HG03045 (cell line): ENCODE data around the gene GSTA1.
A peak's percentile ranks its signal among the peaks of the same experiment; 100 is the strongest.
"Not testable (repeated sequence)": the region's sequence is repeated elsewhere in the genome, so short reads cannot be mapped to it uniquely, and the experiment has no call there.

Experiments used
- ATAC-seq: cut with Tn5 transposase; IDR thresholded peaks from one replicate; pipeline ENCODE4 v1.9.1; 2021; ENCODE audit warnings: mild to moderate bottlenecking, moderate library complexity; ENCODE audit not compliant: unreplicated experiment

GSTA1 gene

DNA sequence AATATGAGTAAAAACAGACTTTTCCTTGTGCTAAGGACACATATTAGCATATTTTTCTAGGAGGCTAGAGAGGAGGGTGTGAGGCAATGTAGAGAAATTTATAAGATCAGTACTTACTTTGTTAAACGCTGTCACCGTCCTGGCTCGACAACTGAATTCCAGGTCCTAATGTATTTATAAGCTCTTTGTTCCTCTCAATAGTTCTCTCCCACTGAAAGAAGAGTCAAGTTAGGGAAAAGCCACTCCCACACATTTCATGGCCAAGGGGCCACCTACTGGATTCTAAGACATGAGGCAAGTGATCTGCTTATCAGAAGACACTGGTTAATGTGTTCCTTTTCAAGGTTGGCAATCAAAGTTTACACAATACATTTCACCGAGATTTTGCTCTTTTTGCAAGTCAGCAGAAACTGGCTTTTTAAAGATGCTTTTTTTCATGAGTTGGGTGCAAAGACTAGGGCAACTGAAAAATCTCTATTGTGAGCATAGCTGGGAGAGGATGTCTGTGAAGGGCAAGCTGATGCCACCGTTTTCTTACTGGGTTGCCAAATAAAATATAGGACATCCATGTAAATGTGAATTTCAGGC, at the start of gene GSTA1:
Gene GSTA1 (minus strand): TSS at position 149 of the 588 bp plus-strand sequence. CDS start 4,549 bp downstream, outside the sequence.
- ATAC-seq = not testable (repeated sequence)

DNA sequence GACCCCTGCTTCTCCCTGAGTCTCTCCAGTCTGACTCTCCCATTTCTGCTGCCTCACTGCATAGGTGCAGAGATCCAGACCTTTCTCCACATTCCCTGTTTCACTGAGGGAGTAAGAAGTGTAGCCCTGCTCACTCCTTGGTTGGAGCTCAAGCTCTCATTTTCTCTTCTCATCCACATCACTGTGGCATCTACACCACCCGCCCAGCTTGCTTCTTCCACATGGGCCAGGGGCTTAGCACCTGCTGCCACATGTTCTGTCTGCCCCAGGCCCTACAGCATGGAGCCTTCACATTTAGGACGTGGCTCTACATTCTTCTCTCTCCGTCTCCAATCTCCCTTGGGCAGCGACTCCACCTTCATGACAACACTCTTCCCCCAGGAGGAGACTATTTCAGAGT, 45.5 kb upstream of the GSTA1 start:
- ATAC-seq = no peak

DNA sequence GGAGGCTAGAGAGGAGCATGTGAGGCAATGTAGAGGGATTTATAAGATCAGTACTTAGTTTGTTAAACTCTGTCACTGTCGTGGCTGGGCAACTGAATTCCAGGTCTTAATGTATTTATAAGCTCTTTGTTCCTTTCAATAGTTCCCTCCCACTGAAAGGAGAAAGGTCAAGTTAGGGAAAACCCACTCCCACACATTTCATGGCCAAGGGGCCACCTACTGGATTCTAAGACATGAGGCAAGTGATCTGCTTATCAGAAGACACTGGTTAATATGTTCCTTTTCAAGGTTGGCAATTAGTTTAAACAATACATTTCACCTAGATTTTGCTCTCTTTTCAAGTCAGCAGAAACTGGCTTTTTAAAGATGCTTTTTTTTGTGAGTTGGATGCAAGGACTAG, 42.4 kb upstream of the GSTA1 start:
- no peak for ATAC-seq

DNA sequence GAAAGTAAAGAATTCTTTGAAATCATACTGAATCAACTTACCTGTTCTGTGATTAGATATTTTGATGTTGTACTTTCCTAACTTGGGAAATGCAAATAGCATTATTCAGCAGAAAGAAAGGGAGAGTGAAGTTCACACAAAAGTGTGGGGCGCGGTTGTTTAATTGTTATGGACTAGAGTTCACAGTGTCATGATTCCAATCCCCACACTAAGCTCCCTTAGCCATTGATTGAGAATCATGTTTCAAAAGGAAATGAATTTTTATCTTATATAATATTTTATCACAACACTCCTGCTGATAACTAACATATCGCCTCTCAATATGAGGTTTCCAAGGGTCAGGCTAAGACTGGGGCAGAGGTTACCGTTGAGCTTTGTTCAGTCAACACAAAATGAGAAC, 40.0 kb upstream of the GSTA1 start:
- no peak for ATAC-seq

DNA sequence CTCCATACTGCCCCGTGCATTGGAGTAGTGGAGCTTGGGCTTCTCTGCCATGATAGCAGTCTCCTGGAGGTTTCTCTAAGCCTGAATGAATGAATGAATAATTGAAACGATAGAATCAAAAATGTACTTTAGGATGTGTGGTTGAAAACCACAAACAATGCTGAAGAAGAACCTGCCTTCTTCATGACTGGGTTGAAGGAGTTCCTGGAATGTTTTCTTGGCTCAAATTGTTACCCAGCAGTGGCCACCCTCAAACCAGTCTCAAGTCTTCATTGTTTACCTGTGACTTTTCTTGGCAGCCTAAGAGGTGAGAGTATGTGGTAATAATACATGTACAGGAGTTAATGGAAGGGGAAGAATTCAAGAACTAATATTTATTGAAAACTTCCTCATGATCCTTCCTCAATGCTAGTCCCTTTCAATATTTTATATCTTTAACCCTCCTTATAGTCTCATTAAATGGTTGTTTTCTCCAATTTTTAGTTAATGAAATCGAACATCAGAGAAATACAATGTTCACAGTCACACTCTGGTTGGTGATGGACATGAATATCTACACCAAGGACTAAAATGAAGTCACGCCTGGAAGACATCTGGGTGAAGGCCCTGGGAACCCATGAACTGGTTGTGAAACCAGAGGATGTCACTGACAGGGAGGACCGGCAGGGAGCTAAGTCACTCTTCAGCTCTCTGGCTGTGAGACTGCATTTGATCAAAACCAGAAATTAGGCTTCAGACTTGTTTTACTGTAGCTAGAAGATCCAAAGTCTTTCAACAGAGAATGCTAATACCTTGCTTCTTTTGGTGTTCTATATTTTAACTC, 37.4 kb upstream of the GSTA1 start, which contains the start of gene GSTA5:
Gene GSTA5 (minus strand): TSS at position 51 of the 823 bp plus-strand sequence.
- no peak for ATAC-seq

DNA sequence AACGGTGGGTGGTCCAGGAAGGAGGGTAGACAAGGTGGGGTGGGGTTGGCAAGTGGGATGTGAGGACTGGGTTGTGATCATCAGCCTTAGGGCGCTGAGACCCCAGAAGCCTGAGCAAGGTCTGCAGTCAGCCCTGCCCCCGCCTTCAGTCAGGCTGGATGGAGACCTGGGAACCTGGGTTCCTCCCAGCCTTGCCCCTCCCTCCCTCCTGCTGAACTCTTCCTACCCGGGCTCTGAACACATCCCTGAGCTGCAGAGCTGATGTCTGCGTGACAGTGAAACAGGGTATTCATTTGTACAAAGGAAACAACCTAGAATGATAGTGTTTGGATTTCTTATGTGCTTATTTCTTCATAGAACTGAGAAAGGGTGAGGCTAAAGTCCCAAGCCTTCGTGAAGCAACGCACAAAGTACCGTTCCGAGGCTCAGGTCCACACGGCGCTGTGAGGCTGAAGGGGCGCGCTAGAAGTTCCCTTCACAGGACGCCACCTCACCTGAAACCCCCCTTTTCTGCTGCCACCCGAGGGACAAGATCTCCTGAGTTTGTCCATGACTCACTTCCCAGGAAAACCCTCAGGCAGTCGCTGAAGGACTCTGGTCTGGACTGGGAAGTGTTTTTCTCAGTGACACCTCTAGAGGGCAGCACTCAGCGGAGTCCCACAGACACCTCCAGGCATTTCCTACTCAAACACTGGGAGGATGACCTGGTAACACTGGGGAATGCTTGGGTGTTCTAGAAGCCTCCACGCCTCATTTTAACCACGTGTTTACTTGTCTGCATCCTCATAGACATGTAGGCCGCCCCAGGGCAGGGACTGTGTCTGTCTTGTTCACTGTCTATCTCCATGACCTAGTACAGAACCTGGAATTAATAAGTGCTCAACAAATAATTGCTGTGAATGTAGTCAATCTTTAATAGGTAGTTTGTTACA, 35.8 kb upstream of the GSTA1 start:
- ATAC-seq = no peak

DNA sequence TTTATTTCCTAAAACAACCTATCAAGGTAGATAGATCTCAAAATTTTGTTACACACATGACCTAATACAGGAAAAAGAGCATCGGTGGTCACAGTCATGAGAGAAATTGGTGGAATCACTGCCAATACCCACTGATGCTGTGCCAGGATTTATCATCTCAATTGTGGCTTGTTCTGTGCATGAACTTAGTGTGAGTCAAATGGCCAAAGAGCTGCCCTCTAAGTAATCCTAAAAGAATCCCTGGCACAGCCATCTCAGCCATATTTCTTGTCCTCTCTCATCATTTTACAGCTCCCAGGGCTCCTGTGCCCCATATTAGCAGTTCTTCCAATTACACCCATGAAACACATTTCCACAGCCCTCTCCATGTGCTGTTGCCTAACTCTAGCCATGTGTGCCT, 30.9 kb upstream of the GSTA1 start:
- ATAC-seq = no peak

DNA sequence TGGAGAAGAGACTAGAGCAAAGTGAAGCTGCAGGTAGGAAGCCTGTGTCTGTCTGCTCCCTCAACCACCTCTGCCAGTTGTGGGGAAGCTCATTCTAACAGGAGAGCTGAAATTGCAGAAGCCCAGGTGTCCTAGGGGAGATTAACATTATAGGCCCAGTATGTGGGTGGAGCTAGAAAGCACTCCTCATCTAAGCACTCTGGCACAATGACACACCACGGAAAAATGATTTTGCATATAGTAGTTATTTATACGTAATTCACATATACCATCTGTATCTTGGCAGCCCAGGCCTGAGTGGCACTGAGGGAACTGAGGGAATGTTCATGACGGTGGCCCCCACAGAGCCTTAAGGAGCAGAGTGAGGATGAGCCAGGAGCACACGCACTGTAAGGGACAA, 27.3 kb upstream of the GSTA1 start:
- ATAC-seq = not testable (repeated sequence)

DNA sequence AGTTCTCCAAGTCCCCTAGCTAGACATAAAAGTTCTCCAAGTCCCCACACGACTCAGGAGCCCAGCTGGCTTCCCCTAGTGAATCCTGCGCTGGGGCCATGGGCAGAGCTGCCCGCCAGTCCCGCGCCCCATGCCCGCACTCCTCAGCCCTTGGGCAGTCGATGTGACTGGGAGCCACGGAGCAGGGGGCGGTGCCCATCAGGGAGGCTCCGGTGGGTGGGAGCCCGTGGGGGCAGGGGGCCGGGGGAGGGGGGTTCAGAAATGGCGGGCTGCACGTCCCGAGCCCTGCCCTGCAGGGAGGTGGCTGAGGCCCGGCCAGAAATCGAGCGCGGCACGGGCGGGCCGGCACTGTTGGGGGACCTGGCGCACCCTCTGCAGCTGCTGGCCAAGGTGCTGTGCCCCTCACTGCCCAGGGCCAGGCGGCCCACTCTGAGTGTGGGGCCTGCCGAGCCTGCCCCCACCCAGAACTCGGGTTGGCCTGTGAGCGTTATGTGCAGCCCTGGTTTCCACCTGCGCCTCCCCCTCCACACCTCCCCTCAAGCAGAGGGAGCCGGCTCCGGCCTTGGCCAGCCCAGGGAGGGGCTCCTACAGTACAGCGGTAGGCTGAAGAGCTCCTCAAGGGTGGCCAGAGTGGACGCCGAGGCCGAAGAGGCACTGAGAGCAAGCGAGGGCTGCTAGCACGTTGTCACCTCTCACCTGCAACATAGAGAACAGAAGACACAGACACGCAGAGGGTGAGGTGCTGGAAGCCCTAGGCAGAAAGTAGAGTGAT, 25.6 kb upstream of the GSTA1 start:
- no peak for ATAC-seq

DNA sequence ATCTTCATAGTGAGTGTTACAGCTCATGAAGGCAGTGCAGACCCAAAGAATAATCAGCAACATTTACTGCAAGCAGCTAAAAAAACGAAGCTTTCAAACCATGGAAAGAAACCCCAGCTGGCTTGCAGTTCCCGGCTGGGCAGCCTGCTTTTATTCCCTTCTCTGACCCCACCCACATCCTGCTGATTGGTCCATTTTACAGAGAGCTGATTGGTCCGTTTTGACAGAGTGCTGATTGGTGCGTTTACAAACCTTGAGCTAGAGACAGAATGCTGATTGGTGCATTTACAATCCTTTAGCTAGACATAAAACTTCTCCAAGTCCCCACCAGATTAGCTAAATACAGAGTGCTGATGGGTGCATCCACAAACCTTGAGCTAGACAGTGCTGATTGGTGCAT, 25.0 kb upstream of the GSTA1 start:
- not testable (repeated sequence) for ATAC-seq

DNA sequence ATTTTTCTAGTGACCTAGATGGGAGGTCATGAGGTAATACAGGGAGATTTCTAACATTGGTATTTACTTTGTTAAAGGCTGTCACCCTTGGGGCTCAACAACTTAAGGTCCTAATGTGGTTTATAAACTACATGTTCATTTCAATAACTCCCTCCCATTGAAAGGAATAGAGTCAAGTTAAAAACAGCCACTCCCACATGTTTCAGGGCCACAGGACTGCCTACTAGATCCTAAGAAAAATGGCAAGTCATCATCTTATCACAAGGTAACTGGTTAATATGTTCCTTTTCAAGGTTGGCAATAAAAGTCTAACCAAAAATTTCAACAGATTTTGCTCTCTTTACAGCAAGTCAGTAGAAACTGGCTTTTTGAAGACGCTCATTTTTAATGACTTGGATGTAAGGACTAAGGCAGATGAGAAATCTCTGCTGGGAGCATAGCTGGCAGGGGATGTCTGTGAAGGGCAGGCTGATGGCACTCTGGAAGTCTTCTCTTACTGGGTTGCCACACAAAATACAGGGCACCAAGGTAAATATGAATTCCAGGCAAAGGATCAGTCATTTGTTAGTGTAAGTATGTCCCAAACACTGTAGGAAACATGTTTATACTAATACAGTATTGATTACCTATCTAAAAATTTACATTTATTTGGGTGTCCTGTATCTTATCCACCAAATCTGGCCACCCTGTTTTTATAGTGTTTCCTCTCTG, 23.6 kb upstream of the GSTA1 start:
- ATAC-seq = not testable (repeated sequence)

DNA sequence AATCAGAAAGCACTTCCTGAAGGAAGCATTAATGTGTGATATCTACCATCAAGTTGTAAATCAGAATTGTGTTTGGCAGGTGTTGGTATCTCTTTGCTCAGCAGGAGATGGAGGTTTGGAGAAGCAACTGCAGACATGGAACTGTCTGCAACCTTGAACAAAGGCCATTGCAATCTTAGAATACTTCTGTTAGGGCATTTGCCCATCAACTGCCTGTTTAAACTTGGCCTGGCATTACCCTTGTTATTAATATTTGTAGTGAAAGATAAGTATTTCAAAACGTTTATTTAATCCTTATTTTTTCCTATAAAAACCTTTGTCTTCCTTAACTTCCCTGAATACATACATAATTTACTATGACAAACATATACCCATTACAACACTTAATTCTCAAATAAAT, 22.9 kb upstream of the GSTA1 start:
- no peak for ATAC-seq

DNA sequence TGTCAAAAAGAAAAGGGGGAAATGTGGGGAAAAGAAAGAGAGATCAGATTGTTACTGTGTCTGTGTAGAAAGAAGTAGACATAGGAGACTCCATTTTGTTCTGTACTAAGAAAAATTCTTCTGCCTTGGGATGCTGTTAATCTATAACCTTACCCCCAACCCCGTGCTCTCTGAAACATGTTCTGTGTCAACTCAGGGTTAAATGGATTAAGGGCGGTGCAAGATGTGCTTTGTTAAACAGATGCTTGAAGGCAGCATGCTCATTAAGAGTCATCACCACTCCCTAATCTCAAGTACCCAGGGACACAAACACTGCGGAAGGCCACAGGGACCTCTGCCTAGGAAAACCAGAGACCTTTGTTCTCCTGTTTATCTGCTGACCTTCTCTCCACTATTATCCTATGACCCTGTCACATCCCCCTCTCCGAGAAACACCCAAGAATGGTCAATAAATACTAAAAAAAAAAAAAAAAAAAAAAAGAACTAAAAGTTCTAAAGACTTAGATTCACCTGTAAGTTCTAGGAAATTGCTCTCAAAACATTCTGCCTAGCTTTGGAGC, 22.4 kb upstream of the GSTA1 start:
- not testable (repeated sequence) for ATAC-seq

DNA sequence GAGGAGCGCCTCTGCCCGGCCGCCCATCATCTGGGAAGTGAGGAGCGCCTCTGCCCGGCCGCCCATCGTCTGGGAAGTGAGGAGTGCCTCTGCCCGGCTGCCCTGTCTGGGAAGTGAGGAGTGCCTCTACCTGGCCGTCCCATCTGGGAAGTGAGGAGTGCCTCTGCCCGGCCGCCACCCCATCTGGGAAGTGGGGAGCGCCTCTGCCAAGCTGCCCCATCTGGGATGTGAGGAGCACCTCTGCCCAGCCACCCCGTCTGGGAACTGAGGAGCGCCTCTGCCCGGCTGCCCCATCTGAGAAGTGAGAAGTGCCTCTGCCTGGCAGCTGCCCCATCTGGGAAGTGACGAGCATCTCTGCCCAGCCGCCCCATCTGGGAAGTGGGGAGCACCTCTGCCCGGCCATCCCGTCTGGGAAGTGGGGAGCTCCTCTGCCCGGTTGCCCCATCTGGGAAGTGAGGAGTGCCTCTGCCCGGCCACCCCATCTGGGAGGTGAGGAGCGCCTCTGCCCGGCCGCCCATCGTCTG, 21.7 kb upstream of the GSTA1 start:
- not testable (repeated sequence) for ATAC-seq

DNA sequence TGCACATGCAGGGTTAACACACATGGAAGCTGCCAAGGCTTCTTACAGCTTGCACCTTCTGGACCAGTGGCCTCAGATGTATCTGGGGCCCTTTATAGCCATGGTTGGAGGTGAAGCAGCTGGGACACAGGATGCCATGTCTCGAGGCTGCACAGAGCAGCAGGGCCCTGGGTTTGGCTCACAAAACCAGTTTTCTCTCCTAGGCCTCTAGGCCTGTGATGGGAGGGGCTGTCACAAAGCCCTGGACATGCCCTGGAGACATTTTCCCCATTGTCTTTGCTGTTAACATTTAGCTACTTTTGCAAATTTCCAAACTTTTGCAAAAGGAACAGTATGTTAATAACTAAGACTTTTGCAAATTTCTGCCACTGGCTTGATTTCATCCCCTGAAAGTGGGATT, 18.2 kb upstream of the GSTA1 start:
- ATAC-seq = no peak

DNA sequence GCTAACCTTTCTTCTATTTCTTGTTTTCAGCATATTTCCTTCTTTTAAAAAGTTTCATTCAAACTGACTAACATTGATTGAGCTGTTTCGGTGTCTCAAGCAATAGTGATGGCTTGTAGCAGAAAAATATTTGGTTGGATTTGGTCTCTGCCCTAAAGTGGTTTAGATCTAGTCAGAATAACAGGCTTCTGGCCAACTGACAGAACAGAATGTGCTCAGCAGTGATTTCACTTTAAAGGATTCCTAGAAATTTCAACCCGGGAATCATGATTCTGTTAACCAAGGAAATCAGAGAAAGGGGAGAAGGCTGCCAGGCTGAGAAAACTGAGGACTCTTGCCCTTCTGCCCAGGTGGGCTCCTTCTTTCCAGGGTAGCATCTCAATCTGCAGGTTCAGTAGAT, 16.6 kb upstream of the GSTA1 start:
- no peak for ATAC-seq

DNA sequence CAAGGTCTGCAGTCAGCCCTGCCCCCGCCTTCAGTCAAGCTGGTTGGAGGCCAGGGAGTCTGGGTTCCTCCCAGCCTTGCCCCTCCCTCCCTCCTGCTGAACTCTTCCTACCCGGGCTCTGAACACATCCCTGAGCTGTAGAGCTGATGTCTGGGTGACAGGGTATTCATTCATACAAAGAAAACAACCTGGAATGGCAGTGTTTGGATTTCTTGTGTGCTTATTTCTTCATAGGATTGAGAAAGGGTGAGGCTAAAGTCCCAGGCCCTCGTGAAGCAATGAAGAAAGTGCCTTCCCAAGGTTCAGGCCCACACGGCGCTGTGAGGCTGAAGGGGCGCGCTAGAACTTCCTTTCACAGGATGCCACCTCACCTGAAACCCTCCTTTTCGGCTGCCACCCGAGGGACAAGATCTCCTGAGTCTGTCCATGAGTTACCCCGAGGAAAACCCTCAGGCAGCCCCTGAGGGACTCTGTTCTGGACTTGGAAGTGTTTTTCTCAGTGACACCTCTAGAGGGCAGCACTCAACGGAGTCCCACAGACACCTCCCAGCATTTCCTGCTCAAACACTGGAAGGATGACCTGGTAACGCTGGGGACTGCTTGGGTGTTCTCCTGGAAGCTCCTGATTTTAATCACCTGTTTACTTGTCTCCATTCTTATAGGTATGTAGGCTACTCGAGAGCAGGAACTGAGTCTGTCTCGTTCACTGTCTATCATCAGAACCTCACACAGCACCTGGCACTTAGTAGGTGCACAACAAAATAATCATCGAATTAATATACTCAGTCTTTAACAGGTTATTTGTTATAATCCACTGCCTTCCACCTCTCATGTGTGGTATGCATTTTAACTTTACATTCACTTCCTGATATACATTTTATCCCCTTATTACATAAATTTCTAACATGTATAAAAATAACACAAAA, 11.8 kb upstream of the GSTA1 start:
- ATAC-seq = peak; percentile 77

DNA sequence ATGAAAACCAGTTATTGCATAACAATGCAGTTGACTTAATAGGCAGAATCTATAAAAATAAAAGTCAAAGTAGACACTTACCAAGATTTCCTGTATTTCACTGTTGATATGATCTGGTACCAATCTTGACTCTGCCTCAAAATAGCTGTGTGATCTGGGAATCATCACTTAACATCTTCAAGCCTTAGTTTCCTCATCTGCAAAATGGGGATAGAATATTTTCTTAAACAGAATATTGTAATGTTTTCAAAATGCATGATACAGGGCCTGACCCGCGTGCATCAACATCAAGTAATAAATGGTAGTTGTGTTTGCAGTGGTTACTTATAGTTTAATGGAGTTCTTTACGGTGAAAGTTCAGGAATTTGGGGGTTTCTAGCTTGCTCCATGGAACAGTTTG, 10.9 kb upstream of the GSTA1 start:
- ATAC-seq = not testable (repeated sequence)
